HepG2 (cell line): Measurements from ENCODE around the gene HCLS1. TPM values are rescaled to one million over a fixed set of nuclear protein-coding genes. Genes with fewer than 3 reads are reported as not detected.

Experiments used
- ATAC-seq: fragments of 200-7000 bp; cut with Tn5 transposase; 3 replicates; pipeline ENCODE4 v1.9.1; 2020; ENCODE audit warnings: mild to moderate bottlenecking, moderate library complexity
- BruUV-seq: library from RNA; stranded (reverse); fragments of 400-500 nt; replicated peaks from 2 replicates; lab custom pipeline; 2021; lab: Mats Ljungman, UMichigan
- CTCF ChIA-PET: fragments of 300-600 bp; formaldehyde crosslinking; extraction: SDS; loops from one replicate; lab custom pipeline; 2021; ENCODE audit warnings: low total read pairs, inconsistent platforms, low intra/inter-chr PET ratio; lab: Yijun Ruan, JAX
- POLR2A ChIA-PET: fragments of 350-600 bp; sonication (Branson Sonifier 250); formaldehyde crosslinking; loops from one replicate; lab custom pipeline; 2020; ENCODE audit warnings: antibody characterized with exemption, inconsistent platforms; lab: Yijun Ruan, JAX
- DNase-seq: peaks from one replicate; pipeline ENCODE4 v3.0.0-alpha.2; 2015; ENCODE audit warnings: low spot score
- FAIRE-seq: peaks from 3 replicates; lab custom pipeline; 2011; peaks lifted over from hg19 to GRCh38; lab: Jason Lieb, UNC
- H2AFZ ChIP-seq: one replicate; pipeline ENCODE4 v1.6.1; 2011; ENCODE audit warnings: low read length, inconsistent platforms
- H3K27ac ChIP-seq: fragments of 300-600 bp; 3 replicates; pipeline ENCODE4 v1.8.0; 2011; ENCODE audit warnings: mixed run types, mild to moderate bottlenecking, mixed read lengths, low read length, inconsistent platforms; ENCODE audit not compliant: insufficient read depth; ENCODE audit errors: extremely low read length
- H3K27me3 ChIP-seq, 2 experiments: fragments of 200-600 bp in 1 of 2; 2 replicates in 1 of 2; 3 replicates in 1 of 2; pipeline versions ENCODE4 v1.6.0 to v1.8.0; 2011; ENCODE audit warnings: low read length in 2 of 2, mild to moderate bottlenecking in 2 of 2, moderate library complexity in 2 of 2, inconsistent platforms in 1 of 2; ENCODE audit not compliant: insufficient read depth in 2 of 2, control insufficient read depth in 1 of 2
- H3K36me3 ChIP-seq, 2 experiments: fragments of 200-600 bp in 1 of 2; replicated peaks in 1 of 2; 2 replicates in 1 of 2; 3 replicates in 1 of 2; pipeline versions ENCODE4 v1.5.1 to v1.8.0; 2011; ENCODE audit warnings: low read length in 2 of 2, inconsistent platforms in 1 of 2; ENCODE audit not compliant: insufficient read depth in 2 of 2, control insufficient read depth in 1 of 2
- H3K4me1 ChIP-seq: 2 replicates; pipeline ENCODE4 v1.5.1; 2012; ENCODE audit warnings: low read length, inconsistent platforms; ENCODE audit not compliant: insufficient read depth
- H3K4me2 ChIP-seq: 2 replicates; pipeline ENCODE4 v1.6.0; 2011; ENCODE audit warnings: low read depth, low read length, inconsistent platforms
- H3K4me3 ChIP-seq, 3 experiments: fragments of 200-600 bp in 1 of 3; sonication (generic), shearing (Covaris generic) in 1 of 3; replicated peaks in 1 of 3; 2 replicates each; pipeline ENCODE4 v1.5.1; 2011 to 2016; ENCODE audit warnings: low read length in 3 of 3, inconsistent platforms in 2 of 3, low read depth in 2 of 3, mild to moderate bottlenecking in 2 of 3, control low read depth in 1 of 3, mixed read lengths in 1 of 3; ENCODE audit not compliant: insufficient read depth in 1 of 3
- H3K79me2 ChIP-seq: one replicate; pipeline ENCODE4 v1.6.1; 2011; ENCODE audit warnings: low read length, inconsistent platforms; ENCODE audit not compliant: insufficient read depth
- H3K9ac ChIP-seq: 2 replicates; pipeline ENCODE4 v1.6.0; 2011; ENCODE audit warnings: mild to moderate bottlenecking, low read depth, low read length, inconsistent platforms; ENCODE audit not compliant: insufficient read depth
- H3K9me3 ChIP-seq: 2 replicates; pipeline ENCODE4 v1.5.1; 2012; ENCODE audit warnings: mild to moderate bottlenecking, low read length
- H4K20me1 ChIP-seq: 2 replicates; pipeline ENCODE4 v1.6.0; 2011; ENCODE audit warnings: inconsistent platforms, mild to moderate bottlenecking, low read length, moderate library complexity; ENCODE audit not compliant: insufficient read depth
- CBX5 ChIP-seq: sonication (generic); formaldehyde crosslinking; IDR thresholded peaks from 2 replicates; pipeline ENCODE4 v1.4.0; 2020; ENCODE audit warnings: missing genetic modification reagents, borderline replicate concordance
- NAIF1 ChIP-seq: sonication (generic); formaldehyde crosslinking; IDR thresholded peaks from 2 replicates; pipeline ENCODE4 v1.5.0; 2020; ENCODE audit warnings: mild to moderate bottlenecking, missing genetic modification reagents, borderline replicate concordance
- ZBTB25 ChIP-seq: IDR thresholded peaks from 2 replicates; pipeline ENCODE4 v1.6.1; 2018; ENCODE audit warnings: missing genetic modification reagents
- ZNF639 ChIP-seq: conservative IDR thresholded peaks from 2 replicates; pipeline ENCODE4 v1.6.1; 2018; ENCODE audit warnings: missing genetic modification reagents
- WGBS: methylation state at CpG from one replicate; pipeline ENCODE4 v1.1.6; 2017; ENCODE audit warnings: low lambda C conversion rate; 5-methylcytosine and 5-hydroxymethylcytosine counted together
- in situ Hi-C: cut with HindIII; loops from 2 replicates; pipeline ENCODE4 v1.10.0; 2017; ENCODE audit warnings: low pct_unique_long_range_greater_than_20kb; ENCODE audit not compliant: extremely low pct_ligation_motif_present
- intact Hi-C: fragments of 100-400 bp; cut with micrococcal nuclease; formaldehyde crosslinking; loops from one replicate; pipeline ENCODE4 v1.10.0; 2022; ENCODE audit not compliant: unreplicated experiment
- polyA plus RNA-seq, 8 experiments: library from polyadenylated mRNA; depleted of rRNA in 3 of 8; stranded (reverse) in 7 of 8; unstranded in 1 of 8; fragments of >200 nt; fragmentation: Illumina TruSeq in 4 of 8; extraction: Trizol in 4 of 8; gene quantifications; 2 replicates each; pipeline versions ENCODE4 v1.2.1 to v1.2.3, GENCODE V29; 2011 to 2016; ENCODE audit warnings: low read depth in 4 of 8, missing spikeins in 1 of 8, mixed read lengths in 1 of 8; ENCODE audit not compliant: insufficient read depth in 1 of 8
- total RNA-seq, 5 experiments: library from RNA; depleted of rRNA; stranded (reverse); fragments of >200 nt; fragmentation: Illumina TruSeq; extraction: Trizol; gene quantifications; 2 replicates each; pipeline ENCODE4 v1.2.3, GENCODE V29; 2016; ENCODE audit warnings: low read depth in 1 of 5
- TF ChIP-seq, protein P1 (sequence below): sonication (generic); formaldehyde crosslinking; IDR thresholded peaks from 2 replicates; pipeline ENCODE4 v1.5.0; 2020; ENCODE audit warnings: mild to moderate bottlenecking, low read depth, missing genetic modification reagents, borderline replicate concordance
- TF ChIP-seq, protein P2 (sequence below): sonication (generic); formaldehyde crosslinking; IDR thresholded peaks from 2 replicates; pipeline ENCODE4 v1.5.0; 2020; ENCODE audit warnings: missing genetic modification reagents
- TF ChIP-seq, protein P3 (sequence below): sonication (generic); formaldehyde crosslinking; IDR thresholded peaks from 2 replicates; pipeline ENCODE4 v1.8.0; 2022; ENCODE audit warnings: mild to moderate bottlenecking, missing genetic modification reagents, borderline replicate concordance

The HCLS1 gene
- total and polyA plus RNA-seq, 2 of the 13 experiments (the other 11 are each of a cell fraction or from before 2014, with no cell fraction given): not detected

- Histone ChIP-seq H3K27ac (no peak overlapping the region), H3K79me2 (no peaks in the 10 kb centered on the region), H3K4me1 (no peaks in the 10 kb centered on the region), H3K9me3 (no peaks in the 10 kb centered on the region), H4K20me1 (no peaks in the 10 kb centered on the region), H3K9ac (no peak overlapping the region), H3K4me3 (no peak overlapping the region), H3K4me2 (no peak overlapping the region), H3K36me3 (peaks cover 6 to 48% of the 10 kb centered on the region in 2 experiments; a peak in 4 of 5 replicates), H3K27me3 (no peaks in the 10 kb centered on the region), H2AFZ (no peak overlapping the region)
- DNase-seq (no peak), FAIRE-seq (no peak), ATAC-seq (no peak)
- in situ Hi-C loops: no loop called here
- ChIA-PET CTCF (no interaction called here), POLR2A (no interaction called here)
- no TSS peak for BruUV-seq
- 100% methylated on average over 5 of the region's 5 CpGs for WGBS
- TF ChIP-seq ZBTB25: no peak
- TF ChIP-seq, protein P1, sequence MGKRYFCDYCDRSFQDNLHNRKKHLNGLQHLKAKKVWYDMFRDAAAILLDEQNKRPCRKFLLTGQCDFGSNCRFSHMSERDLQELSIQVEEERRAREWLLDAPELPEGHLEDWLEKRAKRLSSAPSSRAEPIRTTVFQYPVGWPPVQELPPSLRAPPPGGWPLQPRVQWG: no peak
- no peak for TF ChIP-seq CBX5 (CRISPR knock-in tag)
- TF ChIP-seq, protein P2, sequence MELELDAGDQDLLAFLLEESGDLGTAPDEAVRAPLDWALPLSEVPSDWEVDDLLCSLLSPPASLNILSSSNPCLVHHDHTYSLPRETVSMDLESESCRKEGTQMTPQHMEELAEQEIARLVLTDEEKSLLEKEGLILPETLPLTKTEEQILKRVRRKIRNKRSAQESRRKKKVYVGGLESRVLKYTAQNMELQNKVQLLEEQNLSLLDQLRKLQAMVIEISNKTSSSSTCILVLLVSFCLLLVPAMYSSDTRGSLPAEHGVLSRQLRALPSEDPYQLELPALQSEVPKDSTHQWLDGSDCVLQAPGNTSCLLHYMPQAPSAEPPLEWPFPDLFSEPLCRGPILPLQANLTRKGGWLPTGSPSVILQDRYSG: no peak
- TF ChIP-seq, protein P3, sequence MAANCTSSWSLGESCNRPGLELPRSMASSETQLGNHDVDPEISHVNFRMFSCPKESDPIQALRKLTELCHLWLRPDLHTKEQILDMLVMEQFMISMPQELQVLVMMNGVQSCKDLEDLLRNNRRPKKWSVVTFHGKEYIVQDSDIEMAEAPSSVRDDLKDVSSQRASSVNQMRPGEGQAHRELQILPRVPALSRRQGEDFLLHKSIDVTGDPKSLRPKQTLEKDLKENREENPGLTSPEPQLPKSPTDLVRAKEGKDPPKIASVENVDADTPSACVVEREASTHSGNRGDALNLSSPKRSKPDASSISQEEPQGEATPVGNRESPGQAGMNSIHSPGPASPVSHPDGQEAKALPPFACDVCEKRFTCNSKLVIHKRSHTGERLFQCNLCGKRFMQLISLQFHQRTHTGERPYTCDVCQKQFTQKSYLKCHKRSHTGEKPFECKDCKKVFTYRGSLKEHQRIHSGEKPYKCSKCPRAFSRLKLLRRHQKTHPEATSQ (CRISPR knock-in tag): no peak
- no peak for TF ChIP-seq NAIF1
- TF ChIP-seq ZNF639 (CRISPR knock-in tag): no peak
- intact Hi-C loops: no loop called here
Observed at GRCh38 chr3:121705541-121705940, 44.8 kb upstream of the HCLS1 start.
